H4 (cell line): Measurements from ENCODE around the gene ANHX. TPM values are rescaled to one million over a fixed set of nuclear protein-coding genes. Genes with fewer than 3 reads are reported as not detected.
"Not testable (repeated sequence)": the region's sequence is repeated elsewhere in the genome, so short reads cannot be mapped to it uniquely, and the experiment has no call there.

Experiments used
- DNase-seq: peaks from one replicate; pipeline ENCODE4 v3.0.0-alpha.2; 2015; ENCODE audit warnings: low spot score
- total RNA-seq: library from RNA; depleted of rRNA; stranded (reverse); fragments of >200 nt; shearing (Covaris generic); gene quantifications from 2 replicates; pipeline ENCODE4 v1.2.3, GENCODE V29; 2014; rRNA removed

The ANHX gene
- total RNA-seq: not detected in 2 replicates

GRCh38 chr12:133235401-133236112 is at the start of gene ANHX:
Gene ANHX (minus strand): TSS chr12:133235877. CDS start chr12:133234356, 1,521 bp downstream.
- DNase-seq: no peak

- not testable (repeated sequence) for DNase-seq
Measured at GRCh38 chr12:133264668-133265067, 29.0 kb upstream of the ANHX start.

DNA sequence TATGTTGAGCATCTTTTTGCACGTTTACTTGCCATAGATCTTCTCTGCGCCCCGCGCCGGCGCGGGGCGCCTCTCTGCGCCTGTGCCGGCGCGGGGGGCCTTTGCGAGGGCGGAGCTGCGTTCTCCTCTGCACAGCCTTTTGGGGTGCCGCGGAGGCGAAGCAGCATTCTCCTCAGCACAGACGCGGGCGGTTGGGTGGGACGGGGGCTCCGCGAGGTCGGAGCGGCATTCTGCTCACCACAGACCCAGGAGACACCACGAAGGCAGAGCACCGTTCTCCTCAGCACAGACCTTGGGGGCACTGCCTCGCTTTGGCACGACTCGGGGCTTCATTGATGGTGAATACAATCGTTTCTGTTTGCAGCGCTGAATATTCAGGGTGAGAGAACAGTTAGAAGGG is 28.5 kb upstream of the ANHX start:
- DNase-seq: no peak

- no peak for DNase-seq
Measured at GRCh38 chr12:133256321-133256720, 20.6 kb upstream of the ANHX start.

DNA sequence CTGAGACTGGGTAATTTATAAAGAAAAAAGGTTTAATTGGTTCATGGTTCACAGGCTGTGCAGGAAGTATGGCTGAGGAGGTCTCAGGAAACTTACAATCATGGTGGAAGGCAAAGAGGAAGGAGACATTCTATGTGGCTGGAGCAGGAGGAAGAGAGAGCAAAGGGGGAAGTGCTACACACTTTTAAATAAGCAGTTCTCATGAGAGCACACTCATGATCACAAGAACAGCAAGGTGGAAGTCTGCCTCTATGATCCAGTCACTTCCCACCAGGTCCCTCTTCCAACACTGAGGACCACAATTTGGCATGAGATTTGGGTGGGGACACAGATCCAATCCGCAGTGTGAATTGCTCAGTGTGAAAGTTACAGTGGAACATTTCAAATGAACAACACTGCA is 20.2 kb upstream of the ANHX start:
- not testable (repeated sequence) for DNase-seq

GRCh38 chr12:133251732-133252131 is 16.1 kb upstream of the ANHX start:
- no peak for DNase-seq

- DNase-seq: no peak
Measured at GRCh38 chr12:133236556-133236955, 879 bp upstream of the ANHX start.

DNA sequence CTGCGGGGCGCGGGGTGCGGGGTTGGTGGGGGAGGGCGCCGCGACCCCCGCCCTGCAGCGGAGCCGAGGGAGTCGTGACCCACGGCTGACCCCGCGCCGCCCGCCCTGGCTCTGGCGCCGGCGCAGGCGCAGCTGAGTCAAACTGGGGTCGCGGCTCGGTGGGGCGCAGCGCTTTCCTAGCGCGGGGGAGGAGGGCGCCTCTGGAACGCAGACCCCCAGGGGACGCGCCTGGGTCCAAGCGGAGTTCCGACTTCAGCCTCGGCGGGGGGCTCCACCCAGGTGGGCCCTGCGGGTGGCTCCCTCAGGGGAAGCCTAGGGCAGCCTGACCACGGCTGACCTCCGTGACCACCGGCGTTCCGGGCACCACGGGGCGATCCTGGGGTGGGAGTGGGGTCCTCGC is 467 bp upstream of the ANHX start:
- DNase-seq: no peak

- no peak for DNase-seq
Measured at GRCh38 chr12:133234971-133235370, 706 bp downstream of the ANHX start.

DNA sequence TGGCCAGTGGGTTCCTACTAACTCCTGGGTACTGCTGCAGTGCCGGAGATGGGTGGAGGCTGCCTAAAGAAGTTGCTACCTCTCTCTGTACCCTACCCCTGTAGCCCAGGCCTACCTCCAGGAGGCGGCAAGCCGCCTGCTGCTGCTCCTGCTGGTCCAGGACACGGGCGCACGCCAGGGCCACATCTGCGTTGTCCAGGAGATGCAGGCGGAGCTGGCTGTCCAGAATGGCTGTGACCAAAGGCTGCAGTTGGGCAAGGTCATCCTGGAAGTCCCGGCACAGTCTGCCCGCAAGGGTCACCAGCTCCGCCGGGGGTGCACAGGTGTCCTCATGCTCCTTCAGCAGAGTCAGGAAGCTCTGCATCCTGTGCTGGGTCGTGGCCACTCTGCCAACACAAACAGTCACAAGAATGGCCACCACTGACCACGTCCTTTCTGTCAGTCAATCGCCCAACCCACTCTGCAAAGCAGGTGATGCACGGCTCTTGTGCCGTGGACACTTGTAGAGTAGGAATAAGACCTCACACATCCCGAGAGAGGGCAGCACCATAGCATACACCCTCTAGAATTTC is 1.6 kb downstream of the ANHX start:
- no peak for DNase-seq

DNA sequence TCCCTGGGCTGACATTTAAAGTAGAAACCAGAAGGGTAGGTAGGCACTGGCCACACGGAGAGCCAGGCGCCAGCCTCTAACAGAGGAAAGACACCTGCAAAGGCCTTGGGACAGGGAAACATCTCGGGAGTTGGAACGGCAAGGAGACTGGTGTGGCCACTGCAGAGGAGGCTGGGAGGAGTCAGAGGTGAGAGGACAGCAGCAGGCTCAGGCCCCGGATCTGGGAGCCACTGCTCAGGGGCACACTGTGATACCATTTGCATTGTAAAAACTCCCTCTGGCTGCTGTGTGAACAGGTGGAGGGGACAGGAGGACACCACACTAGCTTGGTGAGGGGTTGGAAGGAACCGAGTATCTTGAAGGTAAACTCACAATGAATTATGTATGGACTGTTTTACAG is 2.7 kb downstream of the ANHX start:
- DNase-seq: no peak

DNA sequence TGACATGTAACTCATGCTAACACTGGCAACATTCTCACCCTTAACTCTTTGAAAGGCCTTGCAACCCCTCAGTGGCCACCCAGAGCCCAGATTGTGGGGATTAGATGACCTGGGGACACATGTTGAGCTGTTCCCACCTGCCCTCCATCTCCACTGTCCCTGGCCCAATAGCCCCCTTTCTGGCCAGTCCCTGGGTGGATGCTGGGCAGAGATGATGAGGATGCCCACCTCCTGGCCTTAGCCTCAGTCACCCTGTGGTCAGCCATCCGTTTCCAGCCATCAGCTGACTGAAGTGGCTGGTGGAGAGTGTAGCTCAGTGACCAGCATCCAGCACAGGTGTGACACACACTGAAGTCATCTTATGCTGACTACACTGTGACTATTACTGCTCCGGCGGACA is 4.7 kb downstream of the ANHX start:
- DNase-seq: no peak

- no peak for DNase-seq
Measured at GRCh38 chr12:133227281-133227852, 8.3 kb downstream of the ANHX start.

GRCh38 chr12:133226690-133227089 is 9.0 kb downstream of the ANHX start:
- DNase-seq: no peak

- no peak for DNase-seq
Measured at GRCh38 chr12:133225527-133225926, 10.2 kb downstream of the ANHX start.

GRCh38 chr12:133222211-133222610 is 13.5 kb downstream of the ANHX start:
- DNase-seq: no peak

DNA sequence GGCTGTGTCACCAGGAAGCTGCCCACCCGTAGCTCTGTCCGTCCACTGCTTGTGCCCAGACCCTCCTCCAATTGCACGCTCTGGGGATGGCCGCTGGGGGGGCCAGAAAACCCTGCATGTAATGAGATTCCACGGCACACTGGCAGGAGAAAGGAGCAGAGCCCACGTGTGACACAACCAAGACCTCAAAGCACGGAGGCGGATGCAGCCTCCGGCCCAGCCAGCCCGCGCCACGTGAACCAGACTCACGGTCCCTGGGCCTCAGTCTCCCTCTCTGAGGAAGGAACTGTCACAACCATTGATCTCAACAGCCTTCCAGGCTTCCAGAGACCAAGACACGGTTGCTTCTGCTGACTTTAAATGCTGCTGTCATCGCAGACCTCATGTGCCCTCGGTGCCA is 14.4 kb downstream of the ANHX start:
- DNase-seq: no peak

DNA sequence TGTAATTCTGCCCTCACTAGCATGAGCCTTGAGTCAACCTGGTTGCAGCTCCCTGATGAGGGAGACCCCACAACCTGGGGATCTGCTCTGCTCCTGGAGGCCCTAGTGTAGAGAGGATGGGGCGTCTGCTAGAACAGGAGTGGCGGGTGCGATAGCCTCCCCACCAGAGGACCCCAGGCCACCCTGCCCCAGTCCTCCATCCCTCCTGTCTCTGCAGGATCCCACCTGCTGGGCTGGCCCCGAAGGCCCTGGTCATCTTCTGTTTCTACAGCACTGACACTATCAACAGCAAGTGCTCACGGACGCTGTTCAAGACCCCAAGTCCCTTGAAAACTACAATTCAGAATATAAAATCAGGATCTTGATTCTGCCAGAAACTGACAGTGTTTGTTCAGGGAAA is 15.2 kb downstream of the ANHX start:
- DNase-seq: no peak

DNA sequence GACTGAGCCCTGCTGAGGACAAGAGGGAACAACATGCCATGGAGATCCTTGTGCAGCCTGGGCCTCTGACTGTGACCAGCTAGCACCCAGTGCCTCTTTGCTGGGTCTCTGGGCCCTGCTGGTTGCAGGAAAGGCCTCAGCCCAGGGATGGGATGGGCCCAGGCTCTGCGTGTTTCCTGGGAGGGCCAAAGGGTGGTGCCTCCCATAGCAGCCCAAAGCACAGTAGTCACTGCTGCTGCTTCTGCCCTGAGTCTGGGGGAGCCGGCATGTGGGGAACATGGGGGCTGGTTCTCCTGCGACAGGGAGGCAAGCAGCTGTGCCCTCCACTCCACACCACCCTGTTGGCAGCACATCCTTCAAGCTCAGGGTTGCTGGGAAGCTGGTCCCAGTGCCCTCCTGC is 18.5 kb downstream of the ANHX start:
- DNase-seq: no peak

DNA sequence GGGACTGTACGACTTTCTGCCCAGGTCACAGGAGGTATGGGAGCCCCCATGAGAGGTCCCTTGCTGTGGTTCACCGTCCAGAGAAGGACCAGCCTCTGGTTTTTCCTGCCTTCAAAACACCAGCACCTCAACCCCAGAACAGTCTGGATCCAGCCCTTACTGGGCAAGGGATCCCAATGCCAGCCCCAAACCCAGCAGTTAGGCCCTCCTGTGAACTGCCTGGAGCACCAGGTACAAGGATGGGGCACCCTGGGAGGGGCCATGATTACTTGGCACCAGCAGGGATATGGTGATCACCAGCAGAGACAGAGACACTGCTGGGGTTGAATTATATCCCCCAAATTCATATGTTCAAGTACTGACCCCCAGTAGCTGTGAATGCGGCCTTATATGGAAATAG is 20.0 kb downstream of the ANHX start:
- DNase-seq: no peak

GRCh38 chr12:133206390-133206789 is 29.3 kb downstream of the ANHX start:
- DNase-seq: no peak

DNA sequence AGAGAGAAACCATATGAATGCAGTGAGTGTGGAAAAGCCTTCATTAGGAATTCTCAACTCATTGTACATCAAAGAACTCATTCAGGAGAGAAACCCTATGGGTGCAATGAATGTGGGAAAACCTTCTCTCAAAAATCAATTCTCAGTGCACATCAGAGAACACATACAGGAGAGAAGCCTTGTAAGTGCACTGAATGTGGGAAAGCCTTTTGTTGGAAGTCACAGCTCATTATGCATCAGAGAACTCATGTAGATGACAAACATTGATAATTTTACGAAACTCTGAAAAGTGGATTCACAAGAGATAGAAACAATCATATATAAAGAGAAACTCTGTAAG is 31.4 kb downstream of the ANHX start:
- DNase-seq: no peak
